GM12878 (cell line): ENCODE measurements around the gene MEGF6. TPM values are rescaled to one million over a fixed set of nuclear protein-coding genes. Genes with fewer than 3 reads are reported as not detected.

ENCODE experiments used
- ATAC-seq: fragments of 200-7000 bp; cut with Tn5 transposase; 3 replicates; pipeline ENCODE4 v1.9.1; 2020; ENCODE audit warnings: mild to moderate bottlenecking, moderate library complexity
- BruUV-seq: library from RNA; stranded (reverse); fragments of 400-500 nt; replicated peaks from 2 replicates; lab custom pipeline; 2021; lab: Mats Ljungman, UMichigan
- CTCF ChIA-PET: fragments of 300-600 bp; sonication (Branson Sonifier 250); formaldehyde crosslinking; extraction: SDS; loops from one replicate; lab custom pipeline; 2021; ENCODE audit warnings: inconsistent platforms; lab: Yijun Ruan, JAX
- POLR2A ChIA-PET: fragments of 350-600 bp; formaldehyde crosslinking; extraction: SDS; loops from one replicate; lab custom pipeline; 2021; ENCODE audit warnings: inconsistent platforms; lab: Charles Lee
- RAD21 ChIA-PET: fragments of 300-600 bp; sonication (Branson Sonifier 250); formaldehyde crosslinking; loops from one replicate; lab custom pipeline; 2023; ENCODE audit warnings: antibody characterized with exemption; ENCODE audit not compliant: unreplicated experiment; lab: Charles Lee
- SMC1A ChIA-PET: fragments of 300-600 bp; sonication (Branson Sonifier 250); formaldehyde crosslinking; loops from one replicate; lab custom pipeline; 2023; ENCODE audit not compliant: unreplicated experiment, uncharacterized antibody; lab: Charles Lee
- DNase-seq: peaks from one replicate; pipeline ENCODE4 v3.0.0-alpha.2; 2011; ENCODE audit warnings: low read depth, low spot score
- FAIRE-seq: peaks from 3 replicates; lab custom pipeline; 2011; peaks lifted over from hg19 to GRCh38; lab: Jason Lieb, UNC
- H2AFZ ChIP-seq: 2 replicates; pipeline ENCODE4 v1.6.0; 2011; ENCODE audit warnings: low read depth, low read length, control low read depth; ENCODE audit not compliant: control insufficient read depth
- H3K27ac ChIP-seq: 2 replicates; pipeline ENCODE4 v1.5.1; 2011; ENCODE audit warnings: control low read depth; ENCODE audit not compliant: control insufficient read depth, insufficient read depth
- H3K27me3 ChIP-seq, 2 experiments: replicated peaks in 1 of 2; 2 replicates each; pipeline versions ENCODE4 v1.6.0 to v1.6.1; 2011; ENCODE audit warnings: low read length in 1 of 2; ENCODE audit not compliant: control insufficient read depth in 2 of 2, insufficient read depth in 2 of 2
- H3K36me3 ChIP-seq, 2 experiments: 2 replicates each; pipeline ENCODE4 v1.5.1; 2011; ENCODE audit warnings: low read length in 1 of 2; ENCODE audit not compliant: control insufficient read depth in 2 of 2, insufficient read depth in 2 of 2
- H3K4me1 ChIP-seq: 2 replicates; pipeline ENCODE4 v1.6.1; 2011; ENCODE audit warnings: mild to moderate bottlenecking, low read length, moderate library complexity, mixed read lengths; ENCODE audit not compliant: control insufficient read depth, insufficient read depth
- H3K4me2 ChIP-seq: 2 replicates; pipeline ENCODE4 v1.6.0; 2011; ENCODE audit warnings: control low read depth; ENCODE audit not compliant: control insufficient read depth, insufficient read depth
- H3K4me3 ChIP-seq: fragments of 200-600 bp; sonication (generic); 2 replicates; pipeline ENCODE4 v1.5.1; 2016
- H3K79me2 ChIP-seq: 2 replicates; pipeline ENCODE4 v1.6.0; 2011; ENCODE audit warnings: low read length; ENCODE audit not compliant: control insufficient read depth, insufficient read depth
- H3K9ac ChIP-seq: 2 replicates; pipeline ENCODE4 v1.8.0; 2011; ENCODE audit warnings: low read length, control low read depth, mixed read lengths; ENCODE audit not compliant: control insufficient read depth, insufficient read depth
- H3K9me3 ChIP-seq: replicated peaks from 3 replicates; pipeline ENCODE4 v1.5.1; 2011; ENCODE audit warnings: mild to moderate bottlenecking, low read length; ENCODE audit not compliant: control insufficient read depth, insufficient read depth
- H4K20me1 ChIP-seq: 2 replicates; pipeline ENCODE4 v1.6.0; 2011; ENCODE audit not compliant: control insufficient read depth, insufficient read depth
- BMI1 ChIP-seq: fragments of 450-650 bp; IDR thresholded peaks from 2 replicates; pipeline ENCODE4 v1.6.1; 2016; ENCODE audit warnings: mild to moderate bottlenecking, moderate library complexity, borderline replicate concordance
- CBFB ChIP-seq: IDR thresholded peaks from 2 replicates; pipeline ENCODE4 v1.6.1; 2016; ENCODE audit warnings: antibody characterized with exemption, low read depth
- IKZF1 ChIP-seq: fragments of 450-650 bp; conservative IDR thresholded peaks from 2 replicates; pipeline ENCODE4 v1.6.1; 2017; ENCODE audit warnings: antibody characterized with exemption, mild to moderate bottlenecking
- PAX5 ChIP-seq: IDR thresholded peaks from 2 replicates; pipeline ENCODE4 v1.6.1; 2011; ENCODE audit warnings: low read depth, low read length, borderline replicate concordance
- POU2F2 ChIP-seq: IDR thresholded peaks from 3 replicates; pipeline ENCODE4 v1.6.1; 2011; ENCODE audit warnings: low read depth, mild to moderate bottlenecking, low read length, borderline replicate concordance
- RAD21 ChIP-seq: IDR thresholded peaks from 2 replicates; pipeline ENCODE4 v1.6.1; 2011; ENCODE audit warnings: mild to moderate bottlenecking, low read depth, low read length, moderate library complexity; ENCODE audit not compliant: insufficient read depth
- SMAD1 ChIP-seq: fragments of 450-650 bp; IDR thresholded peaks from 2 replicates; pipeline ENCODE4 v1.6.1; 2018; ENCODE audit warnings: mild to moderate bottlenecking, low read depth; ENCODE audit not compliant: partially characterized antibody
- STAT1 ChIP-seq: fragments of 450-650 bp; conservative IDR thresholded peaks from 2 replicates; pipeline ENCODE4 v1.6.1; 2014; ENCODE audit warnings: antibody characterized with exemption, mild to moderate bottlenecking
- SUPT20H ChIP-seq: IDR thresholded peaks from 2 replicates; pipeline ENCODE4 v1.6.1; 2011; ENCODE audit warnings: low read depth, mild to moderate bottlenecking, low read length, moderate library complexity, borderline replicate concordance; ENCODE audit not compliant: control insufficient read depth
- TARDBP ChIP-seq: IDR thresholded peaks from 2 replicates; pipeline ENCODE4 v1.6.1; 2016; ENCODE audit warnings: borderline replicate concordance
- ZZZ3 ChIP-seq: IDR thresholded peaks from 2 replicates; pipeline ENCODE4 v1.6.1; 2011; ENCODE audit warnings: low read depth; ENCODE audit not compliant: control insufficient read depth, insufficient read length
- WGBS: methylation state at CpG from one replicate; pipeline ENCODE4 v1.1.6; 2016; ENCODE audit warnings: low lambda C conversion rate; ENCODE audit not compliant: insufficient replicate concordance, insufficient coverage; ENCODE audit errors: missing lambda C conversion rate; 5-methylcytosine and 5-hydroxymethylcytosine counted together
- in situ Hi-C: fragments of 300-500 bp; cut with MboI; formaldehyde crosslinking; loops from 9 replicates; pipeline ENCODE4 v1.14.3; 2018; ENCODE audit warnings: mixed read lengths
- intact Hi-C: fragments of 100-400 bp; cut with micrococcal nuclease; formaldehyde crosslinking; loops from one replicate; pipeline ENCODE4 v1.14.2; 2022; ENCODE audit not compliant: unreplicated experiment
- polyA plus RNA-seq, 11 experiments: library from polyadenylated mRNA; depleted of rRNA in 4 of 11; unstranded in 6 of 11; stranded (reverse) in 5 of 11; fragments of >200 nt; fragmentation: Nextera tagmentation in 4 of 11; fragmentation: Illumina TruSeq in 1 of 11; extraction: Ambion mirVana in 4 of 11; extraction: Trizol in 1 of 11; gene quantifications; 1 replicate in 1 of 11; 2 replicates in 10 of 11; pipeline versions ENCODE4 v1.2.1 to v1.2.3, GENCODE V29; 2011 to 2016; ENCODE audit warnings: inconsistent platforms in 2 of 11, missing spikeins in 2 of 11, low read depth in 1 of 11
- total RNA-seq, 4 experiments: library from RNA; depleted of rRNA in 3 of 4; stranded (reverse); fragments of >200 nt in 3 of 4; fragmentation: Illumina TruSeq in 1 of 4; extraction: Trizol in 1 of 4; gene quantifications; 2 replicates each; pipeline versions ENCODE4 v1.2.1 to v1.2.3, GENCODE V29; 2013 to 2021
- TF ChIP-seq, protein P1 (sequence below): fragments of 450-650 bp; IDR thresholded peaks from 2 replicates; pipeline ENCODE4 v1.6.1; 2017; ENCODE audit warnings: mild to moderate bottlenecking, low read depth, inconsistent platforms; ENCODE audit not compliant: poor library complexity, severe bottlenecking
- TF ChIP-seq, protein P2 (sequence below): fragments of 450-650 bp; IDR thresholded peaks from 2 replicates; pipeline ENCODE4 v1.6.1; 2018; ENCODE audit warnings: mild to moderate bottlenecking, low read depth, moderate library complexity; ENCODE audit not compliant: partially characterized antibody
- TF ChIP-seq, protein P3 (sequence below): fragments of 450-650 bp; IDR thresholded peaks from 2 replicates; pipeline ENCODE4 v1.6.1; 2017; ENCODE audit warnings: mild to moderate bottlenecking, moderate library complexity

MEGF6 gene
- total and polyA plus RNA-seq, 10 of the 15 experiments (the other 5 are each of a cell fraction or from before 2014, with no cell fraction given): 0.03 to 0.41 TPM; not detected in 8

DNA sequence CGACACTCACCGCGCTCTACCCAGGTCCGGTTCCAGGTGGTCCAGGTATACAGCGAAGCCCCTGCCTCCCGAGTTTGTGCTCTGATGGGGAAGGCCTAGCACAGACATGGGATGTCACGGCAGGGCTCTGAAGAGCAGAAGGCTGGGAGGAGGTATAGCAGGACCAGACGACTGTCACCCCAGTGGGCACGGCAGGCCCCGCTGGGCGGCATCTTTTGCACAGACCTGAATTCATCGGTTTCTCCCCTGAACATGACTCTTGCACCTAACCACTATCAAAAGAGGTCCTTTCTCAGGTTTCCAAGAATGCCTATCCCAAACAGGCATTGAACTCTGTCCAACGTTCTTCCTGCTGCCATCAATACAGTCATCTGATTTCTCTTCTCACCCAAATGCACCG, 126.3 kb downstream of the MEGF6 start:
- Histone ChIP-seq H3K27ac (no peak overlapping the region), H3K4me2 (no peak overlapping the region), H3K4me3 (no peak overlapping the region), H3K9me3 (peaks cover 3% of the 10 kb centered on the region; the same call in 1 of the 3 replicates), H3K79me2 (no peaks in the 10 kb centered on the region), H3K4me1 (no peaks in the 10 kb centered on the region), H3K27me3 (no peaks in the 10 kb centered on the region), H3K36me3 (no peaks in the 10 kb centered on the region), H3K9ac (no peak overlapping the region), H4K20me1 (no peaks in the 10 kb centered on the region), H2AFZ (no peak overlapping the region)
- ATAC-seq (no peak), DNase-seq (no peak), FAIRE-seq (no peak)
- intact Hi-C loops (no loop called here), in situ Hi-C loops (loop anchor here (10.0 kb wide), 1 partner anchor 140 kb away; the partner anchor contains the start of gene TPRG1L)
- ChIA-PET CTCF (interaction anchor here (1.3 to 2.8 kb wide), 2 partner anchors 32 to 135 kb away, joined by 4 to 23 read pairs; no protein-coding TSS in a partner anchor), POLR2A (no interaction called here), SMC1A (interaction anchor here (2.0 kb wide), 1 partner anchor 32 kb away, joined by 7 read pairs; no protein-coding TSS in a partner anchor), RAD21 (no interaction called here)
- WGBS: 57% methylated on average over 14 of the region's 14 CpGs
- BruUV-seq: no TSS peak
- TF ChIP-seq, protein P1, sequence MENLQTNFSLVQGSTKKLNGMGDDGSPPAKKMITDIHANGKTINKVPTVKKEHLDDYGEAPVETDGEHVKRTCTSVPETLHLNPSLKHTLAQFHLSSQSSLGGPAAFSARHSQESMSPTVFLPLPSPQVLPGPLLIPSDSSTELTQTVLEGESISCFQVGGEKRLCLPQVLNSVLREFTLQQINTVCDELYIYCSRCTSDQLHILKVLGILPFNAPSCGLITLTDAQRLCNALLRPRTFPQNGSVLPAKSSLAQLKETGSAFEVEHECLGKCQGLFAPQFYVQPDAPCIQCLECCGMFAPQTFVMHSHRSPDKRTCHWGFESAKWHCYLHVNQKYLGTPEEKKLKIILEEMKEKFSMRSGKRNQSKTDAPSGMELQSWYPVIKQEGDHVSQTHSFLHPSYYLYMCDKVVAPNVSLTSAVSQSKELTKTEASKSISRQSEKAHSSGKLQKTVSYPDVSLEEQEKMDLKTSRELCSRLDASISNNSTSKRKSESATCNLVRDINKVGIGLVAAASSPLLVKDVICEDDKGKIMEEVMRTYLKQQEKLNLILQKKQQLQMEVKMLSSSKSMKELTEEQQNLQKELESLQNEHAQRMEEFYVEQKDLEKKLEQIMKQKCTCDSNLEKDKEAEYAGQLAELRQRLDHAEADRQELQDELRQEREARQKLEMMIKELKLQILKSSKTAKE: no peak
- TF ChIP-seq, protein P2, sequence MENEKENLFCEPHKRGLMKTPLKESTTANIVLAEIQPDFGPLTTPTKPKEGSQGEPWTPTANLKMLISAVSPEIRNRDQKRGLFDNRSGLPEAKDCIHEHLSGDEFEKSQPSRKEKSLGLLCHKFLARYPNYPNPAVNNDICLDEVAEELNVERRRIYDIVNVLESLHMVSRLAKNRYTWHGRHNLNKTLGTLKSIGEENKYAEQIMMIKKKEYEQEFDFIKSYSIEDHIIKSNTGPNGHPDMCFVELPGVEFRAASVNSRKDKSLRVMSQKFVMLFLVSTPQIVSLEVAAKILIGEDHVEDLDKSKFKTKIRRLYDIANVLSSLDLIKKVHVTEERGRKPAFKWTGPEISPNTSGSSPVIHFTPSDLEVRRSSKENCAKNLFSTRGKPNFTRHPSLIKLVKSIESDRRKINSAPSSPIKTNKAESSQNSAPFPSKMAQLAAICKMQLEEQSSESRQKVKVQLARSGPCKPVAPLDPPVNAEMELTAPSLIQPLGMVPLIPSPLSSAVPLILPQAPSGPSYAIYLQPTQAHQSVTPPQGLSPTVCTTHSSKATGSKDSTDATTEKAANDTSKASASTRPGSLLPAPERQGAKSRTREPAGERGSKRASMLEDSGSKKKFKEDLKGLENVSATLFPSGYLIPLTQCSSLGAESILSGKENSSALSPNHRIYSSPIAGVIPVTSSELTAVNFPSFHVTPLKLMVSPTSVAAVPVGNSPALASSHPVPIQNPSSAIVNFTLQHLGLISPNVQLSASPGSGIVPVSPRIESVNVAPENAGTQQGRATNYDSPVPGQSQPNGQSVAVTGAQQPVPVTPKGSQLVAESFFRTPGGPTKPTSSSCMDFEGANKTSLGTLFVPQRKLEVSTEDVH: no peak
- TF ChIP-seq RAD21 (no peak), IKZF1 (no peak), CBFB (no peak), TARDBP (no peak), PAX5 (no peak), STAT1 (no peak), POU2F2 (no peak), BMI1 (no peak), SUPT20H (no peak), ZZZ3 (no peak), SMAD1 (no peak)
- TF ChIP-seq, protein P3, sequence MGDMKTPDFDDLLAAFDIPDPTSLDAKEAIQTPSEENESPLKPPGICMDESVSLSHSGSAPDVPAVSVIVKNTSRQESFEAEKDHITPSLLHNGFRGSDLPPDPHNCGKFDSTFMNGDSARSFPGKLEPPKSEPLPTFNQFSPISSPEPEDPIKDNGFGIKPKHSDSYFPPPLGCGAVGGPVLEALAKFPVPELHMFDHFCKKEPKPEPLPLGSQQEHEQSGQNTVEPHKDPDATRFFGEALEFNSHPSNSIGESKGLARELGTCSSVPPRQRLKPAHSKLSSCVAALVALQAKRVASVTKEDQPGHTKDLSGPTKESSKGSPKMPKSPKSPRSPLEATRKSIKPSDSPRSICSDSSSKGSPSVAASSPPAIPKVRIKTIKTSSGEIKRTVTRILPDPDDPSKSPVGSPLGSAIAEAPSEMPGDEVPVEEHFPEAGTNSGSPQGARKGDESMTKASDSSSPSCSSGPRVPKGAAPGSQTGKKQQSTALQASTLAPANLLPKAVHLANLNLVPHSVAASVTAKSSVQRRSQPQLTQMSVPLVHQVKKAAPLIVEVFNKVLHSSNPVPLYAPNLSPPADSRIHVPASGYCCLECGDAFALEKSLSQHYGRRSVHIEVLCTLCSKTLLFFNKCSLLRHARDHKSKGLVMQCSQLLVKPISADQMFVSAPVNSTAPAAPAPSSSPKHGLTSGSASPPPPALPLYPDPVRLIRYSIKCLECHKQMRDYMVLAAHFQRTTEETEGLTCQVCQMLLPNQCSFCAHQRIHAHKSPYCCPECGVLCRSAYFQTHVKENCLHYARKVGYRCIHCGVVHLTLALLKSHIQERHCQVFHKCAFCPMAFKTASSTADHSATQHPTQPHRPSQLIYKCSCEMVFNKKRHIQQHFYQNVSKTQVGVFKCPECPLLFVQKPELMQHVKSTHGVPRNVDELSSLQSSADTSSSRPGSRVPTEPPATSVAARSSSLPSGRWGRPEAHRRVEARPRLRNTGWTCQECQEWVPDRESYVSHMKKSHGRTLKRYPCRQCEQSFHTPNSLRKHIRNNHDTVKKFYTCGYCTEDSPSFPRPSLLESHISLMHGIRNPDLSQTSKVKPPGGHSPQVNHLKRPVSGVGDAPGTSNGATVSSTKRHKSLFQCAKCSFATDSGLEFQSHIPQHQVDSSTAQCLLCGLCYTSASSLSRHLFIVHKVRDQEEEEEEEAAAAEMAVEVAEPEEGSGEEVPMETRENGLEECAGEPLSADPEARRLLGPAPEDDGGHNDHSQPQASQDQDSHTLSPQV: no peak
